Left ventricle myocardium inferior (tissue), 1 donor: ENCODE data around the gene HLF. TPM values are rescaled to one million over a fixed set of nuclear protein-coding genes. Genes with fewer than 3 reads are reported as not detected.

ENCODE experiments used
- DNase-seq: peaks from one replicate; pipeline ENCODE4 v3.0.0-alpha.2; 2020
- H3K27ac ChIP-seq: fragments of 200-600 bp; replicated peaks from 2 replicates; pipeline ENCODE4 v1.8.0; 2021
- H3K27me3 ChIP-seq: fragments of 200-600 bp; 2 replicates; pipeline ENCODE4 v1.8.0; 2021; ENCODE audit warnings: low read depth
- H3K36me3 ChIP-seq: fragments of 200-600 bp; 2 replicates; pipeline ENCODE4 v1.8.0; 2021
- H3K4me1 ChIP-seq: fragments of 200-600 bp; 2 replicates; pipeline ENCODE4 v1.8.0; 2021
- H3K4me3 ChIP-seq: fragments of 200-600 bp; 2 replicates; pipeline ENCODE4 v1.8.0; 2021; ENCODE audit warnings: mild to moderate bottlenecking, moderate library complexity
- H3K9me3 ChIP-seq: fragments of 200-600 bp; replicated peaks from 2 replicates; pipeline ENCODE4 v1.8.0; 2021
- CTCF ChIP-seq: fragments of 200-600 bp; IDR thresholded peaks from 2 replicates; pipeline ENCODE4 v1.8.0; 2021; ENCODE audit warnings: antibody characterized with exemption, mild to moderate bottlenecking, borderline replicate concordance
- intact Hi-C: fragments of 100-400 bp; cut with micrococcal nuclease; formaldehyde crosslinking; loops from one replicate; pipeline ENCODE4 v1.11.0; 2022
- total RNA-seq: library from RNA; stranded (reverse); fragmentation: NEBNext Ultra II Directional; extraction: Animal tissue kit (Norgen Biotek cat#: 25700); gene quantifications from one replicate; pipeline ENCODE4 v1.2.1, GENCODE V29; 2021
- donor health status: DM: no; HTN: yes; CAD: no; lungs with severe emphysema.

HLF gene
- total RNA-seq, 1 donor from 2014 or later, result 22.6 TPM

- H3K4me3 ChIP-seq, result no peak overlapping the region
- H3K27ac ChIP-seq, result no peak overlapping the region
- peaks cover 13% of the 10 kb centered on the region for H3K4me1 ChIP-seq
- no peaks in the 10 kb centered on the region for H3K27me3 ChIP-seq
- no peaks in the 10 kb centered on the region for H3K9me3 ChIP-seq
- TF ChIP-seq CTCF, result no peak
- H3K36me3 ChIP-seq, result no peaks in the 10 kb centered on the region
- intact Hi-C loops, result no loop called here
- DNase-seq, result no peak
These were observed 30.9 kb upstream of the HLF start for GRCh38 chr17:55233840-55234239.

- TF ChIP-seq CTCF, result no peak
- H3K4me1 ChIP-seq, result peaks cover 20% of the 10 kb centered on the region
- H3K4me3 ChIP-seq, result no peak overlapping the region
- no peak overlapping the region for H3K27ac ChIP-seq
- DNase-seq, result no peak
- intact Hi-C loops, result no loop called here
- no peaks in the 10 kb centered on the region for H3K27me3 ChIP-seq
- no peaks in the 10 kb centered on the region for H3K36me3 ChIP-seq
- H3K9me3 ChIP-seq, result no peaks in the 10 kb centered on the region
These were observed 28.4 kb upstream of the HLF start for GRCh38 chr17:55236316-55236715.

GRCh38 chr17:55237268-55237667 lies 27.5 kb upstream of the HLF start:
- H3K4me1 ChIP-seq, result peaks cover 20% of the 10 kb centered on the region
- intact Hi-C loops, result no loop called here
- peak overlapping the region; percentile 83 for H3K27ac ChIP-seq
- TF ChIP-seq CTCF, result no peak
- H3K9me3 ChIP-seq, result no peaks in the 10 kb centered on the region
- no peaks in the 10 kb centered on the region for H3K36me3 ChIP-seq
- no peaks in the 10 kb centered on the region for H3K27me3 ChIP-seq
- H3K4me3 ChIP-seq, result no peak overlapping the region
- DNase-seq, result no peak

- Histone ChIP-seq H3K9me3 (no peaks in the 10 kb centered on the region), H3K4me1 (peaks cover 20% of the 10 kb centered on the region), H3K36me3 (no peaks in the 10 kb centered on the region), H3K27me3 (no peaks in the 10 kb centered on the region), H3K4me3 (peak overlapping the region; percentile 67), H3K27ac (peak overlapping the region; percentile 83)
- intact Hi-C loops, result no loop called here
- TF ChIP-seq CTCF, result no peak
- no peak for DNase-seq
These were observed 26.9 kb upstream of the HLF start for GRCh38 chr17:55237841-55238178.

GRCh38 chr17:55238179-55238930 lies 26.4 kb upstream of the HLF start:
- peak; percentile 93 for DNase-seq
- peak; percentile 27 for TF ChIP-seq CTCF
- peak overlapping the region; percentile 67 for H3K4me3 ChIP-seq
- H3K27ac ChIP-seq, result peak overlapping the region; percentile 83
- H3K9me3 ChIP-seq, result no peaks in the 10 kb centered on the region
- intact Hi-C loops, result no loop called here
- no peaks in the 10 kb centered on the region for H3K36me3 ChIP-seq
- peaks cover under 1% of the 10 kb centered on the region for H3K27me3 ChIP-seq
- H3K4me1 ChIP-seq, result peaks cover 20% of the 10 kb centered on the region
